Fibroblast of pulmonary artery (primary cell): ENCODE results near the gene LIN9.

Experiments
- DNase-seq: peaks from one replicate; pipeline ENCODE4 v3.0.0-alpha.2; 2010; ENCODE audit warnings: low read depth
- H3K4me3 ChIP-seq: replicated peaks from 2 replicates; pipeline ENCODE4 v1.5.1; 2011; ENCODE audit warnings: low read depth, mild to moderate bottlenecking, control low read depth, low read length, moderate library complexity
- CTCF ChIP-seq: IDR thresholded peaks from 2 replicates; pipeline ENCODE4 v1.5.1; 2011; ENCODE audit warnings: mild to moderate bottlenecking, control low read depth, low read length, inconsistent platforms; ENCODE audit errors: missing control alignments

LIN9 gene

GRCh38 chr1:226335661-226336060, 26.7 kb upstream of the LIN9 start:
- TF ChIP-seq CTCF: no peak
- no peak overlapping the region for H3K4me3 ChIP-seq
- DNase-seq: peak; percentile 20

- no peak for TF ChIP-seq CTCF
- H3K4me3 ChIP-seq: peak overlapping the region; percentile 17
- no peak for DNase-seq
These were observed 24.0 kb upstream of the LIN9 start for GRCh38 chr1:226332947-226333346.

- no peak for DNase-seq
- H3K4me3 ChIP-seq: no peak overlapping the region
- TF ChIP-seq CTCF: no peak
These were observed 20.3 kb upstream of the LIN9 start for GRCh38 chr1:226329237-226329636.

- H3K4me3 ChIP-seq: no peak overlapping the region
- TF ChIP-seq CTCF: no peak
These were observed 18.8 kb upstream of the LIN9 start for GRCh38 chr1:226327761-226328162.

GRCh38 chr1:226325178-226325577, 16.2 kb upstream of the LIN9 start:
- peak; percentile 10 for DNase-seq
- TF ChIP-seq CTCF: no peak
- H3K4me3 ChIP-seq: no peak overlapping the region

More at GRCh38 chr1:226327761-226328162, 18.8 kb upstream of the LIN9 start:
- DNase-seq: no peak

- no peak for DNase-seq
- TF ChIP-seq CTCF: no peak
- H3K4me3 ChIP-seq: no peak overlapping the region
These were observed 15.5 kb upstream of the LIN9 start for GRCh38 chr1:226324479-226324878.

- no peak for DNase-seq
- H3K4me3 ChIP-seq: no peak overlapping the region
- no peak for TF ChIP-seq CTCF
These were observed 14.0 kb upstream of the LIN9 start for GRCh38 chr1:226322986-226323385.
